ENCODE data around the gene LRTM2. TPM values are rescaled to one million over a fixed set of nuclear protein-coding genes. Genes with fewer than 3 reads are reported as not detected.

The LRTM2 gene
- total RNA-seq, 2 experiments from 2014 or later: not detected

- ChIA-PET POLR2A (interaction anchor here (1.0 kb wide), 1 partner anchor 10 kb away, joined by 3 read pairs; no protein-coding TSS in a partner anchor), CTCF (interaction anchor here (1.0 to 10.2 kb wide), 5 partner anchors 23 to 1231 kb away, joined by 3 to 195 read pairs (median 3); no protein-coding TSS in a partner anchor)
These were observed 23.8 kb upstream of the LRTM2 start for GRCh38 chr12:1796515-1797010.

DNA sequence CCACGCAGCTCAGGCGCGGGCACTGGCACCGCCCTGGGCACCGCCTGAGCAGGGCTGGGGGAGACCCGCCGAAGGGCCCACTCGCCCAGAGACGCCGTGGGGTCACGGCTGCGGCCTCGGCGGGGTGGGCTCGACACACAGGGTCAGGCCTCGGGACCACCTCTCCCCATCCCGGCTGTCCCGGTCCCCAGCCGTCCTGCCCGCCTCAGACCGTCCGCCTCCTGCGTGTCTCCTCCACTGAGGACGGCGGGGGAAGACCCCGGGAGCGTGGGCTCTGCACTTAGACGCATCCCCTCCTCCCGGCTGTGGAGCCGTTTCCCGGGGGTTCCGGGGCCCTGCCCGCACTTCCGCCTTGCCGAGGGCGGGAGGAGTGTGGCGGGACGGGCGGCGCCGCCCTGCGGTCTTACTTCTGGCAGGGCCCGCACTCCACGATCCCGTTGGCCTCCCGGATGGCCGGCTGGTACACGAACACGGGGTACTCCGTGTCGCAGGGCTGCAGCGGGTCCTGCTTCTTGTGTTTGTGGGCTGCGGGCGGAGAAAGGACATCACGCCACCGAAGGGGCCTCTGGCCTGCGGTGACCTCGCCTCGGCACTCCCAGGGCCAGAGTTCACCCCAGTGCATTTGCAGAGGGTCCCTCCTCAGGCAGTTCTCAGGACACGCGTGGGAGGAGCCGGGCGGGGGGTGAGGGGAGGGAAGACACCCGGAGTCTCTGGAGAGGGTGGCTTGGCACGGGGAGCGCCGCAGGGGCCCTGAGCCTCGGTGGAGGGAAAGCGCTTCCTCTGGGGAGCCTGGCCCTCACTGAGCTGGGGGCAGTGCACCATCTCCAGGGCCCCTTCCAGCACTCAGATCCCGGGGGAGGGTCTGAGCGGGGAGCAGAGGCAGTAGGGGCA, 23.1 kb upstream of the LRTM2 start:
- CTCF ChIA-PET: interaction anchor here (1.1 to 4.6 kb wide), 3 partner anchors 142 to 237 kb away, joined by 3 to 44 read pairs (median 25); no protein-coding TSS in a partner anchor
- POLR2A ChIA-PET: interaction anchor here (1.0 kb wide), 1 partner anchor 9 kb away, joined by 3 read pairs; no protein-coding TSS in a partner anchor

- ChIA-PET CTCF (interaction anchor here (1.3 to 4.6 kb wide), 2 partner anchors 9 to 142 kb away, joined by 3 to 25 read pairs; no protein-coding TSS in a partner anchor), POLR2A (interaction anchor here (1.1 kb wide), 1 partner anchor 142 kb away, joined by 3 read pairs; no protein-coding TSS in a partner anchor)
These were observed 22.2 kb upstream of the LRTM2 start for GRCh38 chr12:1797991-1798640.

DNA sequence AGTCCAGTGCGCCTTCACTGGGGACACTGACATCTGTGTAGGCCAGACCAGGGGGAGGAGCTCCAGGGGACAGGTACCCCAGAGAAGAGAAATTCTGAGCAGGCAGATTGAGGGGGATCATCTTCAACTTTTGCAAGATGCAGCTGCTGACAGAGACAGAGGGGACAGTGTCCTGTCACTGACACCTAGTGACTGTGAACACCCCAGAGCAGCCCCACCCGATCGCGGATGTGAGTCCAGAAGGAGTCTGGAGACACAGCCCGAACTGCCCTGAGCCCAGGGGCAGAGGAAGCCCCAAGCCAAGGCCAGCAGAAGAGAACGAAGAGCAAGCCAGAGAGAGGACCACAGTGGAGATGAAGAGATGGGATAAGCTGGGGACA, 21.7 kb upstream of the LRTM2 start:
- ChIA-PET CTCF (interaction anchor here (1.3 to 4.6 kb wide), 2 partner anchors 9 to 141 kb away, joined by 3 to 25 read pairs; no protein-coding TSS in a partner anchor), POLR2A (interaction anchor here (1.1 kb wide), 1 partner anchor 142 kb away, joined by 3 read pairs; no protein-coding TSS in a partner anchor)

DNA sequence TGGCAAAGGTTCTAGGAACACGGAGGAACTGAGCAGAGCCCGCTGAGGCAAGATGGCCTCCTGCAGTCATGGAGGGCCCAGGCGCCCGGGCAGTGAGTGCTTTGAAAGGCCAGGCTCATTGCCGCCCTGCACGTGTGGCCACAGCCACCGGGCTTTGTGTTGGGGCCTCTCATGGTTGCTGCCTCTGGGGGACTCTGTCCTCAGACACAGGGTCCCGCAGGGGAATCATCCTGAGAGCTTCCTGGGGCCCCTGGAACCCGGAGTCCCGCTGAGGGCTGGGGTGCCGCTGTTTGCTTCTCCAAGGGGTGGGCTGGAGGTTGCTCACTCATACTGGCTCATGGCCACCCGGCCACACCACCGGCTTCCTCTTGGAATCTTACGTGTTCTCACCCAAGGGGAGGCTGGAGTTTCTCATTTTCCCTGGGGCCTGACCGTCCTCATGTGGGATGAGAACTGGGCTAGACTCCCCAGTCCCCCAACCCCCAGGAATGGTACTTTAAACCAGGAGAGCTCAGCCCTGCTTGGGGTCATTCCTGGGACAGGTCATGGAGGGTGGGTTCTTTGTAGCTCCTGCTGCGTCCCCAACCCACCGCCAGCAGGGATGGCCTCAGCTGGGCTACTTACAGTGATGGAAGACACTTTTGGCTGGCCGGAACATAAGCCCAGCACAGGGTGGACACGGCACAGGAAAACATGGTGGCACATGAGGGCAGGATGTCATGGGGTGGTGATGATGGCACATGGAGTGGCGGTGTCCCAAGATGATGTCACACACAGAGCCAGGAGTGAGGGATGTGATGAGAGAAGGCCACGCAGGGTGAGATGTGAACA, 21.1 kb upstream of the LRTM2 start:
- POLR2A ChIA-PET: interaction anchor here (1.1 kb wide), 1 partner anchor 141 kb away, joined by 3 read pairs; no protein-coding TSS in a partner anchor

DNA sequence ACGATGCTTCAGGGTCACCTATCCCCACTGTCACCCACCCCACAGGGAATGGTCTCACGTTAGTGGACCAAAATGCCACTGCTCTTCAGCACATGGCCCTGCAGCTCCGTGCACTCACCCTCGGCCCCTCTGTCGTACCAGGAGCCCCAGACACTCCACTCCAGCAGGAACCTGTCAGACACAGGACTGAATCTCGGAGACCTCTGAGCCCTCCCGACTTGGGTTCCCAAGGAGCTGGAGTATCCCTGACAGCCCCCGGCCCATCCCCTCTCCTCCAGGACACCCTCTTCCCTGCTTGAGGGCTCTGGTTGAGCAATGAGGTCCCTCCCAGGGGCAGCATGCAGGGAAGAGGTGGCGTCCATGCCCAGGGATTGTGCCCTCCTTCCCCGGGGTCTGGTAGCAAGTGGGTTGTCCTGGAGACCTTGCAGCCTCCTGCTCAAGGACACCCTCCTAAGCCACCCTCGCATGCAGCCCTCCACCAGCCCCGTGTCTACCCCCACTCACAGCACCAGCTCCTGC, 20.4 kb upstream of the LRTM2 start:
- POLR2A ChIA-PET: no interaction called here
- CTCF ChIA-PET: interaction anchor here (4.6 kb wide), 1 partner anchor 140 kb away, joined by 25 read pairs; no protein-coding TSS in a partner anchor

More for the DNA sequence above, 21.1 kb upstream of the LRTM2 start:
- CTCF ChIA-PET: interaction anchor here (0.6 to 4.6 kb wide), 3 partner anchors 10 to 223 kb away, joined by 3 to 25 read pairs (median 3); no protein-coding TSS in a partner anchor

DNA sequence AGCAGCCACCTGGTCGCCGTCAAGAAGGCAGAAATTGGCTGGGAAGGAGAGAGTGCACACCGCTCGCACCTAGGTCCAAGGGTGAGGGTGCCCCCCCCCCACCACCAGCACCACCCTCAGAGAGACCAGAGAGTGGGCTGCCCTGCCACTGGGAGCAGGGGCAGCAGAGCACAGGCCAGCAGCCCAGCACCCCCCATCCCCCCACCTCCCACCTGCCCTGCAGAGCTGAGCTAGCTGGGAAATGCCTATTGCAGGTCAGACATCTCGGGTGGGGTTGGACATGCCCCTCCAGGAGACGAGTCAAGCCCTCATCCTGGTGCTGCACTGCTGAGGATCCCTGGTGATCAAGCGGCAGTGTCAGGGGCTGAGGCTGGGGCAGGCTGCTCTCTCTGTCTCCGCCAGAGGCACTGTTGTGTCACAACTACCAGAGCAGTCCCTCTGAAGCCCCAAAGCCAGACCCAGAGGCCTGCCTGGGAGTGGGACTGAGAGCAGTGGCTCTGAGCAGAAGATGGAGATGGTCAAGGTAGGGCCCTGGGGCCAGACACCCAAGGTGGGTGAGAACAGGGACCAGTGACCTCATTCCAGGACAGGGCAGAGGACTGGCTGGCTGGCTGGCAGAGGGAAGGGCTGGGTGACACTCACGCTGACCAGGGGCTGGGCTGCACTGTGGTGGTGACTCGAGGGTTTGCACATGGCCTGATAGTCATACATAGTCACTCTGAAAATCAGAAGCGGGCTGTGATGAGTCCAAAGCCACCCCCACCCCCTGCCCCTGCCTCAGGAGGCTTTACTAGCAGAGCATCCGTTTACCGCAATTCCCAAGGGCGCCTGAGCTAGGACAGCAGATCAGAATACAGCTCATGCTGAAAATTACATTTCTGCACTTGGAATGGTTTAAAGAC, 19.7 kb upstream of the LRTM2 start:
- CTCF ChIA-PET: interaction anchor here (4.6 kb wide), 1 partner anchor 139 kb away, joined by 25 read pairs; no protein-coding TSS in a partner anchor
- POLR2A ChIA-PET: no interaction called here

DNA sequence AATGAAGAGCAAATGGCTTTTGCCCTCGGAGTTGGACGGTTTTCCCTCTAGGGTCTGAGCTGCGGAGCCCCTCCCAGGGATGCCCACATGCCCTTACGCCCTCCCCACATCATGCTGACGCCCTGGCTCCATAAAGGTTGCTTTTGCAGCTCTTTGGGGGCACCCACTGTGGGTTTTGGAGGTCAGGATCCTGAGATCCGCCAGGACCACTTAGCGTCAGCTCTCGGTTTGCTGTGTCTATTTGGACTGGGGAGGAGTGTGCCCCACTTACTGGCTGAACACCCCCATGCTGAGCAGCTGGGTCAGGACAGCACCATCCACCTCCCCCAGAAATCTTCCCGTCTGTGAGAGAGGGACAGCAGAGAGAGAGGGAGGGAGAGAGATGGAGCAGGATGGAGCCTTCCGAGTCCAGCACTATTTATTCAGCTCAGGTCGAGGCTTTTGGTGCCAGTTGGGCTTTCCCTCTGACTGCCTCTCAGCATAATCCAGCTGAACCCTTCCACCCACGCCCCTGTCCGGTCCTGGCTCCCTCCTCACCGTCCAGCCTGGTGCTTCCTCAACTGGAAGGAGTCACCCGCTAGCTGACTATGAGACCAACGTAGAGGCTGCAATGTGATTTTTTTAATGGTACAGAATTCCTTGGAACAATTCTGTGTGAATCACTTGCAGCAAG, 18.9 kb upstream of the LRTM2 start:
- ChIA-PET POLR2A (no interaction called here), CTCF (interaction anchor here (0.7 to 4.6 kb wide), 2 partner anchors 10 to 138 kb away, joined by 3 to 25 read pairs; no protein-coding TSS in a partner anchor)

DNA sequence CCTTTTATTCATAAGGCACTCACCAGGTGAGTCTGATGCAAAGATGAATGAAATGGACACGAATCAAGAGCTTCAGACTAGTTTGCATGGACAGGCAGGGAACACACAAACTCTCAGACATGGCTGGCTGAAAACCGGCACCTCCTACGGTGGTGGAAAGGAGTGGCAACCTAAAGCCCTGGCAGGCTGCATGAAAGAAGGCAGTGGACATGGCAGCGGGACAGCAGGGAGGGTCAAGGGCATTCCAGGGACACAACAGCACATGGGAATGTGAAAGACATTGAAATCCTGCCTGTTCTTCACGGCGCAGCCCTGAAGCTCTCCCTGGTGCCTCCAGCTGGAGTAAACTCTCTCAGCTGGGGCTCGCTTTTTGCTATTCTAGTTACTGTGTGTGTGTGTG, 16.6 kb upstream of the LRTM2 start:
- CTCF ChIA-PET: interaction anchor here (1.9 kb wide), 1 partner anchor 136 kb away, joined by 6 read pairs; no protein-coding TSS in a partner anchor
- POLR2A ChIA-PET: interaction anchor here (0.7 kb wide), 1 partner anchor 684 kb away, joined by 3 read pairs; no protein-coding TSS in a partner anchor

DNA sequence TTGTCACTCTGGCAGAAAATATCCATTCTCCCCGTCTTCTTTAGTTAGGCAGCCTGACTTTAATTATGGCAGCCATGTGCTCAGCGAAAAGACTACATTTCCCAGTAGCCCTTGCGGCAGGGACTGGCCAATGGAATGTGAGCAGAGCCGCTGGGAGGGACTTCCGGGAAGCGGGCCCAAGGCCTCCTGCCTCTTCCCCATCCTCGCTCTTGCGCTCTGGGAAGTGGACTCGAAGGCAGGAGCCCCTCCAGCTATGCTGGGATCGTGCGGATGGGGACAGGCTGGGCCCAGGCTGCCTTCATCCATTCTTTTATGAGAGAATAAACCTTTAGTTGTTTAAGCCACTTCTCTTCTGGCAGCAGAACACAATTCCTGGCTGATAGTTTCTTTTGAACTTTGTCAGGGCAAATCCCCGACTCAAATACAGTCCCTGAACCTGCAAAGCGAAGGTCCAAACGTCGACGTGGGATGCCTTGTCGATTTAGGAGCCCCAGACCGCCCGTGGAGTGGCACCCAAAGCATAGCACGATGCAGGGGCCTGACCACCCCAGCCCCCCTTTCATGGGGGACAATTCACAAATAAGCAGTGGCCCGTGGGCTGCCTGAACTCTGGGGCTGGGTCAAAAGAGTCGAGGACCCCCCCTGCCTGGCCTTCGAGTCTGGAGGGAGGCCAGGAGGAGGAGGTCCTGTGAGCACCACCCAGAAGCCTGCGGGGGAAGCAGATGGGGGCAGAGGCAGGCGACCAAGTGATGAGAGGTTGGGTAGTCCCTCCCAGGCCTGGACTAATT, 15.6 kb upstream of the LRTM2 start:
- ChIA-PET POLR2A (no interaction called here), CTCF (interaction anchor here (1.9 kb wide), 1 partner anchor 135 kb away, joined by 6 read pairs; no protein-coding TSS in a partner anchor)

DNA sequence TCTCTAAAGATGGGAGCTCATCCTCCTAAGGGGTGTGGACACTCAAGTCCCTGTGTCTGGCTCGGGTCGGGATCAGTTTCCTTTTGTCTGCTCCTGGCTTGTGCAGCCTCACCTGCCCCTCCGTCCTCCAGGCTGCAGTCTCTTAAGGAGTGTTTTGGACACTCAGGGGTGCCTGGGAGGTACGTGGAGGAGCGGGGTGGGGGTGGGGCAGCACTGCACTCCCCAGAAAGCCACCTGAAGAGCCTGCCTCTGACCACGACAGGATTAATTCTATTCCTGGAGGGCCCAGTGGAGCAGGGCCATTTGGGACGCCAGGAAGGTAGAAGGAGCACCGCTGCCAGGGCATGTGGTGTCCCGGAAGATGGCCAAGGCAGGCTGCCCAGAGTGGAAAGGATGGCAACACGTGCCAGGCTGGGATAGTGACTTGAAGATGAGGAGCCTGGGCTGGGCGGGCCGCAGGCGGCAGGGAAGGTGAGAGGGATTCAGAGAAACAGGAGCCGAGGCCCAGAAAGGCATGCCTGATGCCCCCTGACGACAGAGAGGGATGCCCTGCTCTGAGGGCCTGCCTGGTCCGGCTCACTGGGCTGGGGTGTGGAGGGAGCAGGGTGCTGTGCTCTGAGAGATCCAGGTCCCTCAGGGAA, 14.8 kb upstream of the LRTM2 start:
- POLR2A ChIA-PET: no interaction called here

GRCh38 chr12:1806301-1807086, 13.9 kb upstream of the LRTM2 start:
- ChIA-PET CTCF (interaction anchor here (0.9 kb wide), 1 partner anchor 89 kb away, joined by 3 read pairs; no protein-coding TSS in a partner anchor), POLR2A (interaction anchor here (0.6 kb wide), 1 partner anchor 10 kb away, joined by 3 read pairs; no protein-coding TSS in a partner anchor)

More for the DNA sequence above, 14.8 kb upstream of the LRTM2 start:
- CTCF ChIA-PET: no interaction called here

GRCh38 chr12:1807087-1807860, 13.1 kb upstream of the LRTM2 start:
- CTCF ChIA-PET: interaction anchor here (0.9 kb wide), 1 partner anchor 88 kb away, joined by 3 read pairs; no protein-coding TSS in a partner anchor
- POLR2A ChIA-PET: no interaction called here
